Fibroblast of lung (primary cell): ENCODE measurements around the gene ZNHIT6. TPM values are rescaled to one million over a fixed set of nuclear protein-coding genes. Genes with fewer than 3 reads are reported as not detected.

ENCODE experiments used
- DNase-seq, 2 donors: peaks; one replicate each; pipeline versions ENCODE4 v3.0.0 to v3.0.0-alpha.2; 2010; ENCODE audit warnings: low read depth in 2 of 2
- H2AFZ ChIP-seq: 2 replicates; pipeline ENCODE4 v1.5.1; 2012; ENCODE audit warnings: low read length, control low read depth, inconsistent platforms
- H3K27ac ChIP-seq: 2 replicates; pipeline ENCODE4 v1.5.1; 2011; ENCODE audit warnings: low read length, control low read depth; ENCODE audit not compliant: insufficient read depth
- H3K27me3 ChIP-seq: 2 replicates; pipeline ENCODE4 v1.5.1; 2011; ENCODE audit warnings: mild to moderate bottlenecking, low read length; ENCODE audit not compliant: control insufficient read depth, insufficient read depth
- H3K36me3 ChIP-seq: 2 replicates; pipeline ENCODE4 v1.5.1; 2011; ENCODE audit warnings: low read length; ENCODE audit not compliant: control insufficient read depth, insufficient read depth
- H3K4me1 ChIP-seq: 2 replicates; pipeline ENCODE4 v1.5.1; 2011; ENCODE audit warnings: low read length; ENCODE audit not compliant: control insufficient read depth, insufficient read depth; ENCODE audit errors: extremely low read depth
- H3K4me2 ChIP-seq: 2 replicates; pipeline ENCODE4 v1.5.1; 2011; ENCODE audit warnings: low read length, control low read depth; ENCODE audit not compliant: insufficient read depth; ENCODE audit errors: extremely low read depth
- H3K4me3 ChIP-seq, 4 experiments: fragments of 200-600 bp in 1 of 4; sonication (generic) in 1 of 4; replicated peaks in 1 of 4; 2 replicates each; pipeline ENCODE4 v1.5.1; 2011 to 2016; ENCODE audit warnings: low read length in 4 of 4, low read depth in 3 of 4, mild to moderate bottlenecking in 3 of 4, control low read depth in 2 of 4, inconsistent platforms in 1 of 4, mixed read lengths in 1 of 4; ENCODE audit not compliant: insufficient read depth in 1 of 4; ENCODE audit errors: control extremely low read depth in 1 of 4
- H3K79me2 ChIP-seq: 2 replicates; pipeline ENCODE4 v1.5.1; 2012; ENCODE audit warnings: mild to moderate bottlenecking, low read length, inconsistent platforms; ENCODE audit not compliant: control insufficient read depth, insufficient read depth
- H3K9ac ChIP-seq: 2 replicates; pipeline ENCODE4 v1.5.1; 2011; ENCODE audit warnings: mild to moderate bottlenecking, low read length, control low read depth; ENCODE audit not compliant: insufficient read depth
- H3K9me3 ChIP-seq: 2 replicates; pipeline ENCODE4 v1.5.1; 2012; ENCODE audit warnings: low read depth, low read length; ENCODE audit not compliant: control insufficient read depth, insufficient read depth
- H4K20me1 ChIP-seq: 2 replicates; pipeline ENCODE4 v1.5.1; 2011; ENCODE audit warnings: low read length; ENCODE audit not compliant: control insufficient read depth, insufficient read depth; ENCODE audit errors: extremely low read depth
- EZH2 ChIP-seq: IDR thresholded peaks from 2 replicates; pipeline ENCODE4 v1.5.1; 2012; ENCODE audit warnings: low read length, control low read depth, mild to moderate bottlenecking; ENCODE audit errors: missing control alignments
- polyA plus RNA-seq, 2 donors: library from polyadenylated mRNA; depleted of rRNA in 1 of 2; stranded (reverse) in 1 of 2; unstranded in 1 of 2; fragments of >200 nt; gene quantifications; 2 replicates each; pipeline ENCODE4 v1.2.1, GENCODE V29; 2011 to 2012; ENCODE audit warnings: missing spikeins in 1 of 2
- total RNA-seq: library from RNA; depleted of rRNA; stranded (reverse); fragments of >200 nt; gene quantifications from 2 replicates; pipeline ENCODE4 v1.2.1, GENCODE V29; 2014
- TF ChIP-seq, protein P1 (sequence below), 2 donors: IDR thresholded peaks in 1 of 2; conservative IDR thresholded peaks in 1 of 2; 1 replicate in 1 of 2; 2 replicates in 1 of 2; pipeline ENCODE4 v1.5.1; 2011 to 2012; ENCODE audit warnings: low read length in 2 of 2, control low read depth in 1 of 2, inconsistent platforms in 1 of 2, low read depth in 1 of 2, mild to moderate bottlenecking in 1 of 2

The ZNHIT6 gene
- total and polyA plus RNA-seq, 2 donors (not counting 1 experiment from before 2014, with no cell fraction given) = 14.3 to 15.5 TPM

DNA sequence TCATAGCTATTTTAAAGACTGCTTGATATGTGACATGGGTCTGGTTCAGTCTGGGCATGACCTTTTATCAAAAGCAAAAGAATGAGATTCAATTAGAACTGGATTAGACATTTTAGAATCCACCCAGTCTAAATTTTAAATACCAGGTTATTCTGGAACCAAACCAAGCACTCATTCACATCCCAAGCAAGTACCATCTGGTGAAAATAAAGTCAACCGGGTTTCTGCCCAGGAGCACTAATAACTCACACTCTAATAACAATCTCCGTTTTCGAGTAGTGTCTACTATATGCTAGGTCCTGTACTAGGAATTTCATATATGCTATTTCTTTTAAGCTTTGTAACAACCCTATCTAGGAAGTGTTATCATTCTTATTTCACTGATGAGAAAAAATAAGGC is 30.6 kb downstream of the ZNHIT6 start:
- no peak for TF ChIP-seq EZH2
- TF ChIP-seq, protein P1, sequence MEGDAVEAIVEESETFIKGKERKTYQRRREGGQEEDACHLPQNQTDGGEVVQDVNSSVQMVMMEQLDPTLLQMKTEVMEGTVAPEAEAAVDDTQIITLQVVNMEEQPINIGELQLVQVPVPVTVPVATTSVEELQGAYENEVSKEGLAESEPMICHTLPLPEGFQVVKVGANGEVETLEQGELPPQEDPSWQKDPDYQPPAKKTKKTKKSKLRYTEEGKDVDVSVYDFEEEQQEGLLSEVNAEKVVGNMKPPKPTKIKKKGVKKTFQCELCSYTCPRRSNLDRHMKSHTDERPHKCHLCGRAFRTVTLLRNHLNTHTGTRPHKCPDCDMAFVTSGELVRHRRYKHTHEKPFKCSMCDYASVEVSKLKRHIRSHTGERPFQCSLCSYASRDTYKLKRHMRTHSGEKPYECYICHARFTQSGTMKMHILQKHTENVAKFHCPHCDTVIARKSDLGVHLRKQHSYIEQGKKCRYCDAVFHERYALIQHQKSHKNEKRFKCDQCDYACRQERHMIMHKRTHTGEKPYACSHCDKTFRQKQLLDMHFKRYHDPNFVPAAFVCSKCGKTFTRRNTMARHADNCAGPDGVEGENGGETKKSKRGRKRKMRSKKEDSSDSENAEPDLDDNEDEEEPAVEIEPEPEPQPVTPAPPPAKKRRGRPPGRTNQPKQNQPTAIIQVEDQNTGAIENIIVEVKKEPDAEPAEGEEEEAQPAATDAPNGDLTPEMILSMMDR (conservative IDR thresholded peaks at IDR 0.05 in 1 of 2, IDR thresholded peaks at IDR 0.05 in 1 of 2; ENCODE audit: low read depth in 1 of 2, low read length in 2 of 2) = no peak
- H3K4me1 ChIP-seq = no peaks in the 10 kb centered on the region
- no peaks in the 10 kb centered on the region for H3K27me3 ChIP-seq
- H3K79me2 ChIP-seq = no peaks in the 10 kb centered on the region
- no peaks in the 10 kb centered on the region for H3K9me3 ChIP-seq
- H3K4me2 ChIP-seq = no peak overlapping the region
- no peak overlapping the region for H2AFZ ChIP-seq
- H3K27ac ChIP-seq = no peak overlapping the region
- H3K9ac ChIP-seq = no peak overlapping the region
- no peak for DNase-seq
- H3K4me3 ChIP-seq = no peak overlapping the region
- no peaks in the 10 kb centered on the region for H4K20me1 ChIP-seq
- H3K36me3 ChIP-seq = peaks cover 3% of the 10 kb centered on the region

DNA sequence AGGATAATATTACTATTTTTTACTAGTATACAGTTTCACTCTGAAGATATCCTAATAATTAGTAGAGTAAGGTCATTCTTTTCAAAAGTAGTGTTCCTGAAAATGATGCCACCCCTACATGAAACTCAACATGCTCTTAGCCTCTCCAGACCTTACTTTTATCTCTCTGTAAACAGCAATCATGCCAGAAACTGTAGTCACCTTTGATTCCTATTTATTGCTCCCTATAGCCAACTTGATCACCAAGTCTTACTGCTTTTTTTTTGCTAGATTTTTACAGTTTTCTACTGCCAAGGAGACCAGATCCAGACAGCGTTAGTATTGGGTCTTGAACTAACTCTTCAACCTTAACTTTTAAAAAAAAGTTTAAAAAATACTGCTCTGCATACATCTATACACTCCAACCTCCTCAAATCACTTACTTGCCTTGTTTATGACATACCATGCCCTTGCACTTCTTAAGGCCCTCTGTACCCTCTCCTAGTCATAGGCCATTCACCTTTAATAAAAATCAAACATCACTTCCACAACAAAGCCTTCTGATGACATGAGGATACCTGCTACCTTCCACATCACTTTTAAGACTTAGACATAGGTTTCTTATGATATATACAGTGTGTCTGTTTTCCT is 36.1 kb downstream of the ZNHIT6 start:
- TF ChIP-seq, protein P1 (conservative IDR thresholded peaks at IDR 0.05 in 1 of 2, IDR thresholded peaks at IDR 0.05 in 1 of 2; ENCODE audit: low read depth in 1 of 2, low read length in 2 of 2) = no peak
- no peak for TF ChIP-seq EZH2
- H3K4me3 ChIP-seq = no peak overlapping the region
- no peaks in the 10 kb centered on the region for H3K4me1 ChIP-seq
- H3K9me3 ChIP-seq = no peaks in the 10 kb centered on the region
- no peaks in the 10 kb centered on the region for H3K79me2 ChIP-seq
- no peaks in the 10 kb centered on the region for H3K27me3 ChIP-seq
- H3K27ac ChIP-seq = no peak overlapping the region
- no peak for DNase-seq
- H3K9ac ChIP-seq = no peak overlapping the region
- H4K20me1 ChIP-seq = no peaks in the 10 kb centered on the region
- H3K36me3 ChIP-seq = peaks cover 3% of the 10 kb centered on the region
- no peak overlapping the region for H3K4me2 ChIP-seq
- H2AFZ ChIP-seq = no peak overlapping the region

DNA sequence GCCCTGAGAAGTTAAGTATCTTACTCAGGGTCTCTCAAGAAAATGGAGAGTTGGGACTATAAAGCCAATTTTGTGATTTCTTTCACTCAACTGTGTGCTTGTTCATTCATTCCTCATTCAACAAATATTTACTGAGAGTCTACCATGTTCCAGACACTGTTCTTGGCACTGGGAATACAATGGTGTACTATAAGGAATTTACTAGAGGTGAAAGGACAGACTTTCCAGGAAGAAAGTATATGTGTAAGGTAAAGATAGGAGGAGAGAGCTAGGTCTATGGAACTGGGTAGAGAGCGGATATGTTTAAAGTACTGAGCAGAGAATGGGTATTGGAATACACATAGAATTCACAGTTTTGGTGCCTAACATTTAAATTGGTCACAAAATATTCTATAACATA is 42.3 kb downstream of the ZNHIT6 start:
- no peak overlapping the region for H3K4me3 ChIP-seq
- H3K4me2 ChIP-seq = no peak overlapping the region
- TF ChIP-seq, protein P1 (conservative IDR thresholded peaks at IDR 0.05 in 1 of 2, IDR thresholded peaks at IDR 0.05 in 1 of 2; ENCODE audit: low read depth in 1 of 2, low read length in 2 of 2) = no peak
- no peak for TF ChIP-seq EZH2
- DNase-seq = no peak
- no peaks in the 10 kb centered on the region for H3K36me3 ChIP-seq
- H4K20me1 ChIP-seq = no peaks in the 10 kb centered on the region
- H3K79me2 ChIP-seq = no peaks in the 10 kb centered on the region
- no peak overlapping the region for H3K9ac ChIP-seq
- H3K9me3 ChIP-seq = no peaks in the 10 kb centered on the region
- no peak overlapping the region for H2AFZ ChIP-seq
- H3K4me1 ChIP-seq = no peaks in the 10 kb centered on the region
- H3K27me3 ChIP-seq = no peaks in the 10 kb centered on the region
- H3K27ac ChIP-seq = no peak overlapping the region
